ENCODE data around the gene CEACAM3.

Gene CEACAM3

GRCh38 chr19:41802770-41803169, 6.4 kb downstream of the CEACAM3 start:
- CTCF ChIA-PET, result interaction anchor here (0.6 to 7.2 kb wide), 6 partner anchors 9 to 161 kb away, joined by 3 to 63 read pairs (median 9); no protein-coding TSS in a partner anchor
- TF ChIP-seq ZNF571 (tag by site-specific recombination; IDR thresholded peaks at IDR 0.05) (no peak), HIC1 (tag by site-specific recombination; IDR thresholded peaks at IDR 0.05) (no peak), ZNF654 (tag by site-specific recombination; IDR thresholded peaks at IDR 0.05; ENCODE audit: low read depth) (no peak), ZNF404 (tag by site-specific recombination; IDR thresholded peaks at IDR 0.05) (no peak)
- TF ChIP-seq, protein P1, sequence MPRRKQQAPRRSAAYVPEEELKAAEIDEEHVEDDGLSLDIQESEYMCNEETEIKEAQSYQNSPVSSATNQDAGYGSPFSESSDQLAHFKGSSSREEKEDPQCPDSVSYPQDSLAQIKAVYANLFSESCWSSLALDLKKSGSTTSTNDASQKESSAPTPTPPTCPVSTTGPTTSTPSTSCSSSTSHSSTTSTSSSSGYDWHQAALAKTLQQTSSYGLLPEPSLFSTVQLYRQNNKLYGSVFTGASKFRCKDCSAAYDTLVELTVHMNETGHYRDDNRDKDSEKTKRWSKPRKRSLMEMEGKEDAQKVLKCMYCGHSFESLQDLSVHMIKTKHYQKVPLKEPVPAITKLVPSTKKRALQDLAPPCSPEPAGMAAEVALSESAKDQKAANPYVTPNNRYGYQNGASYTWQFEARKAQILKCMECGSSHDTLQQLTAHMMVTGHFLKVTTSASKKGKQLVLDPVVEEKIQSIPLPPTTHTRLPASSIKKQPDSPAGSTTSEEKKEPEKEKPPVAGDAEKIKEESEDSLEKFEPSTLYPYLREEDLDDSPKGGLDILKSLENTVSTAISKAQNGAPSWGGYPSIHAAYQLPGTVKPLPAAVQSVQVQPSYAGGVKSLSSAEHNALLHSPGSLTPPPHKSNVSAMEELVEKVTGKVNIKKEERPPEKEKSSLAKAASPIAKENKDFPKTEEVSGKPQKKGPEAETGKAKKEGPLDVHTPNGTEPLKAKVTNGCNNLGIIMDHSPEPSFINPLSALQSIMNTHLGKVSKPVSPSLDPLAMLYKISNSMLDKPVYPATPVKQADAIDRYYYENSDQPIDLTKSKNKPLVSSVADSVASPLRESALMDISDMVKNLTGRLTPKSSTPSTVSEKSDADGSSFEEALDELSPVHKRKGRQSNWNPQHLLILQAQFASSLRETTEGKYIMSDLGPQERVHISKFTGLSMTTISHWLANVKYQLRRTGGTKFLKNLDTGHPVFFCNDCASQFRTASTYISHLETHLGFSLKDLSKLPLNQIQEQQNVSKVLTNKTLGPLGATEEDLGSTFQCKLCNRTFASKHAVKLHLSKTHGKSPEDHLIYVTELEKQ (tag by site-specific recombination; IDR thresholded peaks at IDR 0.05; ENCODE audit: borderline replicate concordance), result no peak
- Histone ChIP-seq H3K4me1 (ENCODE audit: control insufficient read depth, insufficient read depth, low read length) (no peaks in the 10 kb centered on the region), H3K27ac (ENCODE audit: extremely low read depth, low read depth, low read length) (no peak overlapping the region), H3K9me3 (ENCODE audit: control insufficient read depth, insufficient read depth, low read depth, low read length) (no peaks in the 10 kb centered on the region; the same call in 1 of the 2 replicates), H3K4me3 (ENCODE audit: low read depth, low read length) (no peak overlapping the region), H3K36me3 (ENCODE audit: control insufficient read depth in 2 of 2, insufficient read depth in 1 of 2, low read length in 2 of 2) (no peaks in the 10 kb centered on the region)
- POLR2A ChIA-PET, result no interaction called here

DNA sequence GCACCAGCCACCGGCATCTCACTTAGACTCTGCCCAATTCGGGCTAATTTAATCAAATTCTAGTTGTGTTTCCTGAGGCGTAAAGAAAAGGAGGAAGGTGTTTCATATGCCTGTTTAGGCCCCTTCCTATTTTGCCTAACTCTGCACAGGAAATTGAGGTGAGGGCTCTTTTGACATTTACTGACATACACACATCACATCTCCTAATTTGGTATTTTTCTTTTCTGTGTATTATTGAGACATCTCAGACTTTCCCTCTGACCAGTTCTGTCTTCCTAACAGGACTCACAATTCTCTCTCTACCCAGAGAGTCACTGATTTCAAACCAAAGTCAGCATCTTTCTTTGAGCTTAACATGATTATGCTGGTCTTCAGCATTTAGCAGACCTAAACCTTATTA, 7.9 kb downstream of the CEACAM3 start:
- Histone ChIP-seq H3K4me3 (ENCODE audit: low read depth, low read length) (no peak overlapping the region), H3K9me3 (ENCODE audit: control insufficient read depth, insufficient read depth, low read depth, low read length) (no peaks in the 10 kb centered on the region; the same call in 1 of the 2 replicates), H3K27ac (ENCODE audit: extremely low read depth, low read depth, low read length) (no peak overlapping the region), H3K36me3 (ENCODE audit: control insufficient read depth in 2 of 2, insufficient read depth in 1 of 2, low read length in 2 of 2) (no peaks in the 10 kb centered on the region), H3K4me1 (ENCODE audit: control insufficient read depth, insufficient read depth, low read length) (no peaks in the 10 kb centered on the region)
- CTCF ChIA-PET, result interaction anchor here (0.6 to 7.2 kb wide), 10 partner anchors 10 to 103 kb away, joined by 3 to 63 read pairs (median 6); no protein-coding TSS in a partner anchor
- no peak for TF ChIP-seq AEBP2 (tag by site-specific recombination; IDR thresholded peaks at IDR 0.05; ENCODE audit: borderline replicate concordance)
- no peak for TF ChIP-seq ZNF791 (tag by site-specific recombination; IDR thresholded peaks at IDR 0.05)
- no peak for TF ChIP-seq ZNF394 (tag by site-specific recombination; IDR thresholded peaks at IDR 0.05; ENCODE audit: borderline replicate concordance)
- TF ChIP-seq ZNF629 (tag by site-specific recombination; IDR thresholded peaks at IDR 0.05), result no peak
- TF ChIP-seq, protein P2, sequence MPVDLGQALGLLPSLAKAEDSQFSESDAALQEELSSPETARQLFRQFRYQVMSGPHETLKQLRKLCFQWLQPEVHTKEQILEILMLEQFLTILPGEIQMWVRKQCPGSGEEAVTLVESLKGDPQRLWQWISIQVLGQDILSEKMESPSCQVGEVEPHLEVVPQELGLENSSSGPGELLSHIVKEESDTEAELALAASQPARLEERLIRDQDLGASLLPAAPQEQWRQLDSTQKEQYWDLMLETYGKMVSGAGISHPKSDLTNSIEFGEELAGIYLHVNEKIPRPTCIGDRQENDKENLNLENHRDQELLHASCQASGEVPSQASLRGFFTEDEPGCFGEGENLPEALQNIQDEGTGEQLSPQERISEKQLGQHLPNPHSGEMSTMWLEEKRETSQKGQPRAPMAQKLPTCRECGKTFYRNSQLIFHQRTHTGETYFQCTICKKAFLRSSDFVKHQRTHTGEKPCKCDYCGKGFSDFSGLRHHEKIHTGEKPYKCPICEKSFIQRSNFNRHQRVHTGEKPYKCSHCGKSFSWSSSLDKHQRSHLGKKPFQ (tag by site-specific recombination; IDR thresholded peaks at IDR 0.05), result no peak
- TF ChIP-seq SETDB1 (IDR thresholded peaks at IDR 0.05; ENCODE audit: insufficient read length, low read length), result no peak
- TF ChIP-seq ZNF449 (tag by site-specific recombination; IDR thresholded peaks at IDR 0.05), result no peak
- TF ChIP-seq ZSCAN30 (tag by site-specific recombination; IDR thresholded peaks at IDR 0.05), result no peak
- TF ChIP-seq ZNF10 (tag by site-specific recombination; IDR thresholded peaks at IDR 0.05), result no peak
- no peak for TF ChIP-seq ZNF792 (tag by site-specific recombination; IDR thresholded peaks at IDR 0.05)
- TF ChIP-seq GLI4 (tag by site-specific recombination; IDR thresholded peaks at IDR 0.05), result no peak
- TF ChIP-seq ZBTB20 (tag by site-specific recombination; IDR thresholded peaks at IDR 0.05), result no peak
- POLR2A ChIA-PET, result interaction anchor here (0.7 kb wide), 1 partner anchor 35 kb away, joined by 3 read pairs; no protein-coding TSS in a partner anchor
